T-helper 2 cell treated with Interferon-gamma antibody and Interleukin-4, amounts not matched to agents 5 μg/mL and 100 μg/mL, for 36 hours (primary cell): ENCODE results near the gene RASGRP3.

Source experiments
- DNase-seq: peaks from one replicate; pipeline ENCODE4 v3.0.0; 2021; ENCODE audit warnings: low spot score
- H3K27ac Mint-ChIP-seq: one replicate; pipeline ENCODE4 v1.8.0; 2021; ENCODE audit warnings: mild to moderate bottlenecking, mixed read lengths
- H3K27me3 Mint-ChIP-seq: one replicate; pipeline ENCODE4 v1.8.0; 2021; ENCODE audit warnings: low read depth, mixed read lengths
- H3K36me3 Mint-ChIP-seq: one replicate; pipeline ENCODE4 v1.8.0; 2021; ENCODE audit warnings: low read depth, mixed read lengths
- H3K4me1 Mint-ChIP-seq: one replicate; pipeline ENCODE4 v1.8.0; 2021; ENCODE audit warnings: low read depth, mixed read lengths
- H3K4me3 Mint-ChIP-seq: one replicate; pipeline ENCODE4 v1.8.0; 2022; ENCODE audit warnings: mild to moderate bottlenecking, moderate library complexity, mixed read lengths
- H3K9me3 Mint-ChIP-seq: one replicate; pipeline ENCODE4 v1.8.0; 2021; ENCODE audit warnings: mixed read lengths

Gene RASGRP3

GRCh38 chr2:33475224-33476130 is 972 bp upstream of the RASGRP3 start:
- Mint-ChIP-seq H3K27me3 (peaks cover 19% of the 10 kb centered on the region), H3K9me3 (no peaks in the 10 kb centered on the region), H3K4me3 (peak overlapping the region; percentile 93), H3K4me1 (peaks cover 22% of the 10 kb centered on the region), H3K36me3 (no peaks in the 10 kb centered on the region), H3K27ac (peak overlapping the region; percentile 99)
- peak; percentile 70 for DNase-seq

DNA sequence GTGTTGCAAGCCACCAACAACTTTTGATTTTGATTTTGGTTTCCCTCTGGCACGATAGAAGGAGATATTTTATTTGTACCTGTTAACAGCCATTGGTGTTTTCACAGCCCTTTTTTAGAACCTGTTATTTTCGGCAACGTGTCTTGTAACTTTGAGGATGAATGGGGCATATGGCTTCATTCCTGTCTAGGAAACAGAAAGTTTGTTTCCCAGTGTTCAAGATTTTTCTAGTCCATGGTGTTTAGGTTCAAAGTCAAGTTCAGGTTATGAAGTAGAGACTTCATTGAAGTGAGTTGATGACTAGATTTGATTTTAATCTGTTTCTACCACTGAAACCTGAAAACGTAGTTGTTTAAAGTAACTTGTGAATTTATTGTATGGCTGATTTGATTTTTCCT is 343 bp downstream of the RASGRP3 start:
- Mint-ChIP-seq H3K4me1 (peaks cover 24% of the 10 kb centered on the region), H3K27me3 (peaks cover 15% of the 10 kb centered on the region)

DNA sequence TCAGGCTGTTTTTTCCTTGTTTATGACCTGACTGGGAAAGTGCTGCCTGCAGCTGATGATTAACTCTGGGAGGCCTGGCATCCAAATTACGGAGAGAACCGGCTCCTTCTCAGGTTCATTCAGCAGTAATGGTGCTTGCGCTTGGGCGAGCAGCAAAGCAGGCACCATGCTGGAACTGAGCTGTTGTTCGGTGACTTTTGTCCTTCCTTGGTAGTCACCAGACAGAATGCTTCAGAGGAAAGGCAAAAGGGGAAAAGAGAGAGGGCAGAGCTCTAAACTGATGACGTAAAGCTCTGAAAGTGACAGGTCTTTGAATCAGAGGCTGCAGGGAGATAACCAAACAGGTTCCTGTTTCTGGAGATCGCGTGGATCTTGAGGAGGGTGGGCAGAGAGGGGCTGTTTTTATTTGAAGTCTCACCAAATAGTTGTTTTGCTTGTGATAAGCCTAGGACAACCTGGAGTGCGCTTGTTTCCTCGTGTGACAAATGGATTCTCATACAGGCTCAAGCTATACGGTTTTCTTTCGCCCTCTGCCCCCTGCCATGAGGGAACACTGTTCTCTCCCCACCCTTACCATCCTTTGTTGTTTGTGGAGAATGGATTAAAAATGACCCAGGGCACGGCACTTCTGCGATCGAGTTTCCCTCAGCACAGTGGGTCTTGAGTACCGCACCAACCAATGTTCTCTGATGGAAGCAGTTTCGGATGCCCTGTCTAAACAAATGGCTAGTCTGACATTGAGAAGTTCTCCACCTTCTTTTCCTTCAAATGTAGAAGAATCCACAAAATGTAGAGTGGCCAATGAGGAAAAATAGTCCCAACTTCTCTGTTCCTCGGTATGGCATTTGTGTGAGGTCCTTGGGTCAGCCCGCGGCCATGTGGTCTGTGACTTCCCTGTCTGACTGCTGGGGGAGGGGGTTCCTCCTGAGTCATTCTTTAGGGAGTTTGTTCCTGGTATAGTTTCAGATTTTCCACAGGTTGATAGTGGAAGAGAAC is 1.3 kb downstream of the RASGRP3 start:
- Mint-ChIP-seq H3K36me3 (peaks cover 3% of the 10 kb centered on the region), H3K27me3 (peaks cover 7% of the 10 kb centered on the region), H3K4me1 (peaks cover 25% of the 10 kb centered on the region), H3K9me3 (no peaks in the 10 kb centered on the region), H3K4me3 (peak overlapping the region; percentile 93), H3K27ac (peak overlapping the region; percentile 99)
- DNase-seq: peak; percentile 30

More for the DNA sequence above, 343 bp downstream of the RASGRP3 start:
- H3K4me3 Mint-ChIP-seq: peak overlapping the region; percentile 93
- DNase-seq: no peak
- no peaks in the 10 kb centered on the region for H3K36me3 Mint-ChIP-seq
- no peaks in the 10 kb centered on the region for H3K9me3 Mint-ChIP-seq
- peak overlapping the region; percentile 99 for H3K27ac Mint-ChIP-seq

- no peak for DNase-seq
- Mint-ChIP-seq H3K27ac (no peak overlapping the region), H3K9me3 (no peaks in the 10 kb centered on the region), H3K36me3 (peaks cover 3% of the 10 kb centered on the region), H3K4me1 (peaks cover 29% of the 10 kb centered on the region), H3K4me3 (peak overlapping the region; percentile 3), H3K27me3 (peaks cover 3% of the 10 kb centered on the region)
These were observed 2.7 kb downstream of the RASGRP3 start for GRCh38 chr2:33478968-33479731.

DNA sequence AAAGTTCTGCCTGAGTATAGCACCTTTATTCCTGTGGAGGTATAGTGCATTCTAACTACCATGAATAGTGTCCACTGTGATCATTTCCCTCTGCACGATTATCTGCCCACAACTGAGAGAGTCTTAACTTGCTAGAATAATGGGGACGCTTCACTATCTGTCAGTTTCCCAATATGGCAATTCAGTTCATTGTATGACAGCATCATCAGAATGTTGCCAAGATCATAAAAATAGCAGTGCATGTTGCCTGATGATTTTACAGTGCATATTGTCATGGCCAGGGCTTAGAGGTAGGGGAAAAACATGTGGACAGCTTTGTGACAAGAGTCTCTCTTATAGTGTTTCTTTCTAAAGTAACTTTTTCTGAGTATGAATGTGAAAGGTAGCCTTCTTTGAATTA is 6.1 kb downstream of the RASGRP3 start:
- no peak for DNase-seq
- Mint-ChIP-seq H3K9me3 (peaks cover 9% of the 10 kb centered on the region), H3K36me3 (peaks cover 3% of the 10 kb centered on the region), H3K27ac (no peak overlapping the region), H3K4me1 (peaks cover 15% of the 10 kb centered on the region), H3K27me3 (peaks cover under 1% of the 10 kb centered on the region), H3K4me3 (no peak overlapping the region)

GRCh38 chr2:33484042-33484621 is 7.7 kb downstream of the RASGRP3 start:
- H3K4me1 Mint-ChIP-seq: peaks cover 17% of the 10 kb centered on the region
- DNase-seq: no peak
- no peak overlapping the region for H3K4me3 Mint-ChIP-seq
- H3K9me3 Mint-ChIP-seq: peaks cover 9% of the 10 kb centered on the region
- H3K27me3 Mint-ChIP-seq: no peaks in the 10 kb centered on the region
- peaks cover 3% of the 10 kb centered on the region for H3K36me3 Mint-ChIP-seq
- no peak overlapping the region for H3K27ac Mint-ChIP-seq

DNA sequence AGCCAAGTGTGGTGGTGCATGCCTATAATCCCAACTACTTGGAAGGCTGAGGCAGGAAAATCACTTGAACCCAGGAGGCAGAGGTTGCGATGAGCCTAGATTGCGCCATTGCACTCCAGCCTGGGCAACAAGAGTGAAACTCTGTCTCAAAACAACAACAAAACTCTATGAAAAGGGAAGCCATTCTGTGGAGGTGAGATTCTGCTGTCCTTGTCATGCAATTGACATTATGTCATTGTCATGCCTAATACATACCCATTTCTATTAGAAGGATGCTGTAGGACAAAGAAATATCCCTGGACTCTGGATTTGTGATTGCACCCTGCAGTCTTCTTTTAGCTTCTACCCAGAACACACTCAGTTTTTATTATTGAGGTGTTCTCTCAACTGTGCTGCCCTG is 8.6 kb downstream of the RASGRP3 start:
- no peak overlapping the region for H3K4me3 Mint-ChIP-seq
- DNase-seq: no peak
- H3K27ac Mint-ChIP-seq: no peak overlapping the region
- peaks cover 19% of the 10 kb centered on the region for H3K4me1 Mint-ChIP-seq
- peaks cover 9% of the 10 kb centered on the region for H3K9me3 Mint-ChIP-seq
- peaks cover 5% of the 10 kb centered on the region for H3K36me3 Mint-ChIP-seq
- peaks cover 1% of the 10 kb centered on the region for H3K27me3 Mint-ChIP-seq

DNA sequence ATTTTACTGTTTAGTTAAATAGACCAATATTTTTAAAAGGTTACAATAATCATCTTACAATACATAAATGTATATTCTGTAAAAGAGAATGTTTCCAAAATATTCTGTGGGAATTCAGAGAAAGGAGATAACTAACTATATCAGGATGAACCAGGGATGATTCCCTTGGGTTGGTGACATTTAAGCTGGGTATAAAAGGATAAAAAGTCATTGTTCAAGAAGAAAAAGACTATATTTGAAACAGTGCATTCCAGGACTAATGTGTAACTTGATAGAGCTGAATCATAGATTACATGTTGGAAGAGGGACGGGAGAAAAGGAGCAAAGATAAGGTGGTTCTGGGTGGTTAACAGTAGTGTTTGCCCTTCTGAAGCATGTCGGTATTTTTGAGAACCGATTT is 10.1 kb downstream of the RASGRP3 start:
- Mint-ChIP-seq H3K27me3 (peaks cover 6% of the 10 kb centered on the region), H3K4me1 (peaks cover 20% of the 10 kb centered on the region), H3K9me3 (peaks cover 9% of the 10 kb centered on the region), H3K27ac (no peak overlapping the region), H3K36me3 (peaks cover 8% of the 10 kb centered on the region), H3K4me3 (no peak overlapping the region)
- DNase-seq: no peak

GRCh38 chr2:33488178-33488690 is 11.8 kb downstream of the RASGRP3 start:
- H3K36me3 Mint-ChIP-seq: peaks cover 8% of the 10 kb centered on the region
- H3K4me3 Mint-ChIP-seq: no peak overlapping the region
- no peak overlapping the region for H3K27ac Mint-ChIP-seq
- peaks cover 9% of the 10 kb centered on the region for H3K9me3 Mint-ChIP-seq
- DNase-seq: no peak
- peaks cover 6% of the 10 kb centered on the region for H3K27me3 Mint-ChIP-seq
- H3K4me1 Mint-ChIP-seq: peaks cover 20% of the 10 kb centered on the region

- Mint-ChIP-seq H3K36me3 (peaks cover 8% of the 10 kb centered on the region), H3K27ac (no peak overlapping the region), H3K4me3 (no peak overlapping the region), H3K27me3 (peaks cover 6% of the 10 kb centered on the region), H3K4me1 (peaks cover 23% of the 10 kb centered on the region), H3K9me3 (peaks cover 9% of the 10 kb centered on the region)
- no peak for DNase-seq
These were observed 12.5 kb downstream of the RASGRP3 start for GRCh38 chr2:33488715-33489540.

DNA sequence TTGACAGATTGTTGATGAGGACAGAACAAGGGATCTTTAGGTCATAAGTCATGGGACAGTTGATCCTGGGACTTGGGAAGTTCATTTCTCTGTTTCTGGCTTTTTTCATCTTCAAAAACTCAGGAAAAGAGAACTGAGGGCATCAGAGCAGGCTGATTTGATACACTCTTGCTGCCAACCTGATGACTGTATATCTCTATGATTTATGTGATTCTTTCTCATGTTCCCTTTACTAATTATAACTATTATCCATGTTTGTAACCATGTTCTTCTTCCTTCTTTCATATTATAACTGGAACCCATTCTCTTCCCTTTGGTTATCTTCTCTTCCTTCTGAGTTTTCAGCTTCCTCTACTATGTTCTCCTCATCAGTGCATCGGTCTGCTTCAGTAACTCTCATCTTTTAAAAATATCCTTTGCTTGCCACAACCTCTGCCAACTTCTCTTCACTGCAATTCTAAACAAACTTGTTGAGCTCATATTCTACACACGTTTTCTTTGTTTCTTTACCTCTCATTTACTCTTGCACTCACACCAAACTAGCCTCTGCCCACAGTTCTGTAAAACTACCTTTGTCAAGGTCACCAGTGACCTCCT is 13.5 kb downstream of the RASGRP3 start:
- Mint-ChIP-seq H3K4me1 (peaks cover 25% of the 10 kb centered on the region), H3K4me3 (no peak overlapping the region), H3K27me3 (peaks cover 6% of the 10 kb centered on the region), H3K9me3 (peaks cover 9% of the 10 kb centered on the region), H3K36me3 (peaks cover 8% of the 10 kb centered on the region), H3K27ac (no peak overlapping the region)
- no peak for DNase-seq

GRCh38 chr2:33491441-33492084 is 15.1 kb downstream of the RASGRP3 start:
- Mint-ChIP-seq H3K36me3 (peaks cover 8% of the 10 kb centered on the region), H3K27ac (no peak overlapping the region), H3K4me1 (peaks cover 41% of the 10 kb centered on the region), H3K27me3 (peaks cover 12% of the 10 kb centered on the region), H3K9me3 (peaks cover 7% of the 10 kb centered on the region), H3K4me3 (no peak overlapping the region)
- DNase-seq: no peak
